ENCODE data around the gene GRK5. TPM values are rescaled to one million over a fixed set of nuclear protein-coding genes. Genes with fewer than 3 reads are reported as not detected.
"Not testable (repeated sequence)": the region's sequence is repeated elsewhere in the genome, so short reads cannot be mapped to it uniquely, and the experiment has no call there.

The GRK5 gene
- total RNA-seq, 1 donor from 2014 or later = 2.8 TPM

- Histone ChIP-seq H3K27me3 (ENCODE audit: control insufficient read depth, insufficient read depth, low read length) (peaks cover 9% of the 10 kb centered on the region), H3K36me3 (ENCODE audit: control insufficient read depth, insufficient read depth, low read length) (no peaks in the 10 kb centered on the region), H3K4me3 (ENCODE audit: low read depth, low read length) (no peak overlapping the region)
- DNase-seq (ENCODE audit: low read depth) = peak; percentile 56
- TF ChIP-seq, protein P1, sequence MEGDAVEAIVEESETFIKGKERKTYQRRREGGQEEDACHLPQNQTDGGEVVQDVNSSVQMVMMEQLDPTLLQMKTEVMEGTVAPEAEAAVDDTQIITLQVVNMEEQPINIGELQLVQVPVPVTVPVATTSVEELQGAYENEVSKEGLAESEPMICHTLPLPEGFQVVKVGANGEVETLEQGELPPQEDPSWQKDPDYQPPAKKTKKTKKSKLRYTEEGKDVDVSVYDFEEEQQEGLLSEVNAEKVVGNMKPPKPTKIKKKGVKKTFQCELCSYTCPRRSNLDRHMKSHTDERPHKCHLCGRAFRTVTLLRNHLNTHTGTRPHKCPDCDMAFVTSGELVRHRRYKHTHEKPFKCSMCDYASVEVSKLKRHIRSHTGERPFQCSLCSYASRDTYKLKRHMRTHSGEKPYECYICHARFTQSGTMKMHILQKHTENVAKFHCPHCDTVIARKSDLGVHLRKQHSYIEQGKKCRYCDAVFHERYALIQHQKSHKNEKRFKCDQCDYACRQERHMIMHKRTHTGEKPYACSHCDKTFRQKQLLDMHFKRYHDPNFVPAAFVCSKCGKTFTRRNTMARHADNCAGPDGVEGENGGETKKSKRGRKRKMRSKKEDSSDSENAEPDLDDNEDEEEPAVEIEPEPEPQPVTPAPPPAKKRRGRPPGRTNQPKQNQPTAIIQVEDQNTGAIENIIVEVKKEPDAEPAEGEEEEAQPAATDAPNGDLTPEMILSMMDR (IDR thresholded peaks at IDR 0.05; ENCODE audit: insufficient read depth, low read length, poor library complexity, severe bottlenecking) = peak; percentile 7
These were observed 254.0 kb downstream of the GRK5 start for GRCh38 chr10:119461380-119461779.

DNA sequence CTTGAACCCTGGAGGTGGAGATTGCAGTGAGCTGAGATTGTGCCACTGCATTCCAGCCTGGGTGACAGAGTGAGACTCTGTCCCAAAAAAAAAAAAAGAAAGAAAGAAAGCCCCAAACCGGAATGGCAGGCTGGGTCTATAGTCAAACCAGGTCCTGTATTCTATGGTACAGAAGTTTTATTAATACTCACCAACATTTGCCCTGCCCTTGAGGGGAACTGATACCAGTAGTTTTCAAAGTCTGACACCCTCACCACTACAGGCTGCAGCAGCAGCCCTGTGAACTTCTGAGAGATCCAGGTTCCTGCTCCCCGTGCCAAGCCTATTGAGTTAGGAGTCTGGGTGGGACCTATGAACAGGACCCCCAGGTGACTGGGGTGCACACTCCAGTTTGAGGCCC, 254.6 kb downstream of the GRK5 start:
- Histone ChIP-seq H3K4me3 (ENCODE audit: low read depth, low read length) (no peak overlapping the region), H3K27me3 (ENCODE audit: control insufficient read depth, insufficient read depth, low read length) (peaks cover 8% of the 10 kb centered on the region), H3K36me3 (ENCODE audit: control insufficient read depth, insufficient read depth, low read length) (no peaks in the 10 kb centered on the region)
- no peak for DNase-seq (ENCODE audit: low read depth)
- TF ChIP-seq, protein P1 (IDR thresholded peaks at IDR 0.05; ENCODE audit: insufficient read depth, low read length, poor library complexity, severe bottlenecking) = no peak

DNA sequence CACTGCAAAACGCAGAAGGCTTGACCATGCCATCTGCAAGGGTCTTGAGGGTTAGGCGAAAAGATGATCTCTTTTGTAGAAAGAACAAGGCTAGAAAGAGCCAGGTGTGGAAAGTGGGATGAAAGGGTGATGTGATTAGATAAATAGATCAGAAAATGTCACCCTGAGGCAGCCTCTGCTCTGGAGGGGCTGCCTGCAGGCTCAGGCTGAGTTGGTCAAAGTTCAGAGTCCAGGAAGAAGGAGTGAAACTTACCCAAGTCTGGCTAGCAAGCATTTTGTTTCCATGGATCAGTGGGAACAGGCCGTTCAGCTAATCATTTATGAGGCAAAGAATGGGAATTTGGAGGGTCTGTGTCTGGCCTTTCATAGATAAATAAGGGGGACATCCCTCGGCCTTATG, 255.4 kb downstream of the GRK5 start:
- DNase-seq (ENCODE audit: low read depth) = no peak
- Histone ChIP-seq H3K27me3 (ENCODE audit: control insufficient read depth, insufficient read depth, low read length) (peaks cover 8% of the 10 kb centered on the region), H3K4me3 (ENCODE audit: low read depth, low read length) (no peak overlapping the region), H3K36me3 (ENCODE audit: control insufficient read depth, insufficient read depth, low read length) (no peaks in the 10 kb centered on the region)
- TF ChIP-seq, protein P1 (IDR thresholded peaks at IDR 0.05; ENCODE audit: insufficient read depth, low read length, poor library complexity, severe bottlenecking) = no peak

- H3K36me3 ChIP-seq (ENCODE audit: control insufficient read depth, insufficient read depth, low read length); H3K4me3 ChIP-seq (ENCODE audit: low read depth, low read length); DNase-seq (ENCODE audit: low read depth); H3K27me3 ChIP-seq (ENCODE audit: control insufficient read depth, insufficient read depth, low read length): not testable (repeated sequence)
These were observed 255.8 kb downstream of the GRK5 start for GRCh38 chr10:119463195-119463594.

DNA sequence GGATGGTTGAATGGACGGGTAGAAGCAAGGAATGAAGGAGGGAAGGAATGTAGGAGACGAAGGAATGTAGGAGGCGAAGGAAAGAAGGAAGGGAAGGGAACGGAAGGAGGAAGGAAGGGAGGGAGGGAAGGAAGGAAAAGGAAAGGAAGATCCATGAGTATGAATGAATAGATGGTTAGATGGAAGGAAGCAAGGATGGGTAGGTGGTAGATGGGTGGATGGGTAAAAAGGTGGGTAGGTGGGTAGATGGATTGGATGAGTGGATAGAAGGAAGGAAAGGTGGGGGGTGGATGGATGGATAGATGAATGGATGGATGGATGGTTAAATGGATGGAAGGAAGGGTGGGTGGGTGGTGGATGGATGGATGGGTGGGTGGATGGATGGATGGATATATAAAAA, 257.7 kb downstream of the GRK5 start:
- DNase-seq (ENCODE audit: low read depth) = no peak
- Histone ChIP-seq H3K36me3 (ENCODE audit: control insufficient read depth, insufficient read depth, low read length) (no peaks in the 10 kb centered on the region), H3K27me3 (ENCODE audit: control insufficient read depth, insufficient read depth, low read length) (peaks cover 10% of the 10 kb centered on the region), H3K4me3 (ENCODE audit: low read depth, low read length) (no peak overlapping the region)
- TF ChIP-seq, protein P1 (IDR thresholded peaks at IDR 0.05; ENCODE audit: insufficient read depth, low read length, poor library complexity, severe bottlenecking) = no peak

GRCh38 chr10:119466076-119466475, 258.7 kb downstream of the GRK5 start:
- DNase-seq (ENCODE audit: low read depth) = no peak
- TF ChIP-seq, protein P1 (IDR thresholded peaks at IDR 0.05; ENCODE audit: insufficient read depth, low read length, poor library complexity, severe bottlenecking) = no peak

More at GRCh38 chr10:119466076-119466475, 258.7 kb downstream of the GRK5 start:
- H3K36me3 ChIP-seq (ENCODE audit: control insufficient read depth, insufficient read depth, low read length) = no peaks in the 10 kb centered on the region
- H3K4me3 ChIP-seq (ENCODE audit: low read depth, low read length) = no peak overlapping the region
- peaks cover 10% of the 10 kb centered on the region for H3K27me3 ChIP-seq (ENCODE audit: control insufficient read depth, insufficient read depth, low read length)
